SK-N-SH (cell line): Measurements from ENCODE around the gene PCARE. TPM values are rescaled to one million over a fixed set of nuclear protein-coding genes. Genes with fewer than 3 reads are reported as not detected.

Source experiments
- CTCF ChIA-PET: fragments of 300-600, 350-600 bp; formaldehyde crosslinking; extraction: SDS; loops from one replicate; lab custom pipeline; 2021; lab: Yijun Ruan, JAX
- POLR2A ChIA-PET: fragments of 350-600 bp; sonication (Branson Sonifier 250); formaldehyde crosslinking; extraction: SDS; loops from one replicate; lab custom pipeline; 2020; ENCODE audit warnings: antibody characterized with exemption, inconsistent platforms; lab: Yijun Ruan, JAX
- DNase-seq: peaks from one replicate; pipeline ENCODE4 v3.0.0; 2012
- H2AFZ ChIP-seq: fragments of 200-600 bp; sonication (generic); 2 replicates; pipeline ENCODE4 v1.8.1; 2016; ENCODE audit warnings: antibody characterized with exemption, mild to moderate bottlenecking, low read depth
- H3F3A ChIP-seq: fragments of 200-600 bp; sonication (generic); replicated peaks from 2 replicates; pipeline ENCODE3; 2016; ENCODE audit warnings: antibody characterized with exemption, mild to moderate bottlenecking; ENCODE audit not compliant: insufficient read depth
- H3K27ac ChIP-seq, 2 experiments: fragments of 200-500 bp in 1 of 2; fragments of 200-600 bp in 1 of 2; sonication (Bioruptor generic) in 1 of 2; sonication (generic), shearing (Covaris generic) in 1 of 2; 2 replicates each; pipeline versions ENCODE4 v1.5.1 to v1.6.1; 2014 to 2016; ENCODE audit warnings: low read depth in 2 of 2, inconsistent platforms in 1 of 2, low read length in 1 of 2, mild to moderate bottlenecking in 1 of 2, mixed read lengths in 1 of 2
- H3K27me3 ChIP-seq: fragments of 200-600 bp; sonication (generic), shearing (Covaris generic); 2 replicates; pipeline ENCODE4 v1.6.1; 2016; ENCODE audit warnings: mixed run types; ENCODE audit not compliant: insufficient read depth
- H3K36me3 ChIP-seq, 2 experiments: fragments of 200-500 bp in 1 of 2; fragments of 200-600 bp in 1 of 2; sonication (Bioruptor generic) in 1 of 2; sonication (generic) in 1 of 2; replicated peaks in 1 of 2; 2 replicates each; pipeline versions ENCODE3 to v1.5.1; 2014 to 2016; ENCODE audit warnings: low read length in 1 of 2, mild to moderate bottlenecking in 1 of 2; ENCODE audit not compliant: insufficient read depth in 2 of 2, control insufficient read depth in 1 of 2
- H3K4me1 ChIP-seq, 2 experiments: fragments of 200-500 bp in 1 of 2; fragments of 200-600 bp in 1 of 2; sonication (Bioruptor generic) in 1 of 2; sonication (generic), shearing (Covaris generic) in 1 of 2; 2 replicates each; pipeline versions ENCODE4 v1.5.1 to v1.6.1; 2014 to 2016; ENCODE audit warnings: low read depth in 1 of 2, low read length in 1 of 2, mixed run types in 1 of 2; ENCODE audit not compliant: insufficient read depth in 2 of 2, control insufficient read depth in 1 of 2
- H3K4me2 ChIP-seq: fragments of 200-600 bp; sonication (generic), shearing (Covaris generic); 2 replicates; pipeline ENCODE4 v1.6.1; 2017; ENCODE audit warnings: mixed run types
- H3K4me3 ChIP-seq, 2 experiments: fragments of 200-500 bp in 1 of 2; fragments of 200-600 bp in 1 of 2; sonication (Bioruptor generic) in 1 of 2; sonication (generic), shearing (Covaris generic) in 1 of 2; 2 replicates each; pipeline versions ENCODE4 v1.5.1 to v1.8.1; 2014 to 2016; ENCODE audit warnings: low read depth in 2 of 2, inconsistent platforms in 1 of 2, low read length in 1 of 2, mild to moderate bottlenecking in 1 of 2, mixed read lengths in 1 of 2, moderate library complexity in 1 of 2
- H3K79me2 ChIP-seq: fragments of 200-600 bp; sonication (generic); 2 replicates; pipeline ENCODE4 v1.8.1; 2017; ENCODE audit warnings: mild to moderate bottlenecking; ENCODE audit not compliant: insufficient read depth
- H3K9ac ChIP-seq: fragments of 200-600 bp; sonication (generic); 2 replicates; pipeline ENCODE4 v1.6.1; 2017; ENCODE audit warnings: mixed run types
- H3K9me2 ChIP-seq: fragments of 200-600 bp; sonication (generic); 2 replicates; pipeline ENCODE4 v1.6.1; 2017; ENCODE audit warnings: mixed run types
- H3K9me3 ChIP-seq: fragments of 200-600 bp; sonication (generic); 2 replicates; pipeline ENCODE4 v1.6.1; 2017; ENCODE audit warnings: mixed run types, mild to moderate bottlenecking, moderate library complexity
- H4K20me1 ChIP-seq: fragments of 200-600 bp; sonication (generic); 2 replicates; pipeline ENCODE4 v1.6.1; 2017; ENCODE audit warnings: mild to moderate bottlenecking, mixed run types; ENCODE audit not compliant: insufficient read depth
- EP300 ChIP-seq, 2 experiments: IDR thresholded peaks; 2 replicates each; pipeline versions ENCODE4 v1.4.0 to v1.6.1; 2012; ENCODE audit warnings: borderline replicate concordance in 1 of 2, low read depth in 1 of 2, low read length in 1 of 2
- EZH2phosphoT487 ChIP-seq: fragments of 200-600 bp; sonication (generic); IDR thresholded peaks from 2 replicates; pipeline ENCODE4 v1.6.1; 2017; ENCODE audit warnings: low read depth, mixed run types, mild to moderate bottlenecking, antibody characterized with exemption, moderate library complexity, borderline replicate concordance
- GABPA ChIP-seq: IDR thresholded peaks from 2 replicates; pipeline ENCODE4 v1.4.0; 2012; ENCODE audit warnings: low read depth, mild to moderate bottlenecking
- MAX ChIP-seq: IDR thresholded peaks from 2 replicates; pipeline ENCODE4 v1.4.0; 2012; ENCODE audit warnings: low read depth
- MXI1 ChIP-seq: IDR thresholded peaks from 2 replicates; pipeline ENCODE4 v1.6.1; 2012; ENCODE audit warnings: mild to moderate bottlenecking, low read depth, low read length, improper control_type of control experiment
- NFIC ChIP-seq: IDR thresholded peaks from 2 replicates; pipeline ENCODE4 v1.4.0; 2012; ENCODE audit warnings: borderline replicate concordance
- POLR2AphosphoS5 ChIP-seq: IDR thresholded peaks from 2 replicates; pipeline ENCODE4 v1.6.1; 2012; ENCODE audit warnings: low read depth, low read length
- RAD21 ChIP-seq: IDR thresholded peaks from 2 replicates; pipeline ENCODE4 v1.6.1; 2012; ENCODE audit warnings: mild to moderate bottlenecking, low read length
- RCOR1 ChIP-seq: fragments of 150-350 bp; IDR thresholded peaks from 2 replicates; pipeline ENCODE4 v1.6.1; 2017; ENCODE audit warnings: antibody characterized with exemption, low read length
- REST ChIP-seq: IDR thresholded peaks from 2 replicates; pipeline ENCODE4 v1.6.1; 2012; ENCODE audit warnings: mild to moderate bottlenecking, low read depth, low read length, moderate library complexity
- TAF1 ChIP-seq: IDR thresholded peaks from 2 replicates; pipeline ENCODE4 v1.6.1; 2012; ENCODE audit warnings: low read depth, mild to moderate bottlenecking, low read length, moderate library complexity, borderline replicate concordance
- TCF12 ChIP-seq: IDR thresholded peaks from 2 replicates; pipeline ENCODE4 v1.4.0; 2012
- YY1 ChIP-seq: IDR thresholded peaks from 2 replicates; pipeline ENCODE4 v1.4.0; 2012; ENCODE audit warnings: low read depth, mild to moderate bottlenecking
- ZBTB33 ChIP-seq: IDR thresholded peaks from 2 replicates; pipeline ENCODE4 v1.4.0; 2012; ENCODE audit warnings: low read depth, borderline replicate concordance
- WGBS: methylation state at CpG from one replicate; pipeline ENCODE4 v1.1.6; 2017; ENCODE audit warnings: low lambda C conversion rate; 5-methylcytosine and 5-hydroxymethylcytosine counted together
- polyA plus RNA-seq, 3 experiments: library from polyadenylated mRNA; depleted of rRNA; stranded (reverse); fragments of >200 nt; gene quantifications; 2 replicates each; pipeline ENCODE4 v1.2.3, GENCODE V29; 2012

PCARE gene
- polyA plus RNA-seq, 1 of the 3 experiments (the other 2 are of a cell fraction): not detected

GRCh38 chr2:29040552-29040951 is 33.8 kb downstream of the PCARE start:
- POLR2A ChIA-PET: no interaction called here
- Histone ChIP-seq H2AFZ (no peak overlapping the region), H3K79me2 (no peaks in the 10 kb centered on the region), H3K4me1 (peaks cover 0 to 30% of the 10 kb centered on the region in 2 experiments; a peak in 2 of 4 replicates), H3K9me2 (no peaks in the 10 kb centered on the region), H3K27me3 (no peaks in the 10 kb centered on the region), H3F3A (no peaks in the 10 kb centered on the region), H3K9ac (no peak overlapping the region), H3K4me3 (no peak overlapping the region), H4K20me1 (no peaks in the 10 kb centered on the region), H3K27ac (no peak overlapping the region), H3K36me3 (no peaks in the 10 kb centered on the region), H3K9me3 (no peaks in the 10 kb centered on the region), H3K4me2 (no peak overlapping the region)
- WGBS: 65% methylated on average over 6 of the region's 6 CpGs
- TF ChIP-seq MXI1 (no peak), NFIC (no peak), TCF12 (no peak), POLR2AphosphoS5 (no peak), YY1 (no peak), ZBTB33 (no peak), EP300 (IDR thresholded peaks at IDR 0.05; ENCODE audit: borderline replicate concordance in 1 of 2, low read depth in 1 of 2, low read length in 1 of 2) (no peak), EZH2phosphoT487 (no peak), REST (no peak), RCOR1 (no peak), TAF1 (no peak), GABPA (no peak), MAX (no peak), RAD21 (no peak)
- CTCF ChIA-PET: no interaction called here
- no peak for DNase-seq
